Activated naive CD4-positive, alpha-beta T cell treated with anti-CD3 and anti-CD28 coated beads, Interleukin-2, amount 50 U/mL, for 16 hours (primary cell): ENCODE data around the gene DNM3.

Source experiments
- DNase-seq: peaks from one replicate; pipeline ENCODE4 v3.0.0-alpha.2; 2020

DNM3 gene

GRCh38 chr1:172120381-172120780, 279.1 kb downstream of the DNM3 start:
- DNase-seq = no peak

- no peak for DNase-seq
These were observed 279.9 kb downstream of the DNM3 start for GRCh38 chr1:172121081-172121717.

GRCh38 chr1:172122381-172122780, 281.1 kb downstream of the DNM3 start:
- DNase-seq = no peak

DNA sequence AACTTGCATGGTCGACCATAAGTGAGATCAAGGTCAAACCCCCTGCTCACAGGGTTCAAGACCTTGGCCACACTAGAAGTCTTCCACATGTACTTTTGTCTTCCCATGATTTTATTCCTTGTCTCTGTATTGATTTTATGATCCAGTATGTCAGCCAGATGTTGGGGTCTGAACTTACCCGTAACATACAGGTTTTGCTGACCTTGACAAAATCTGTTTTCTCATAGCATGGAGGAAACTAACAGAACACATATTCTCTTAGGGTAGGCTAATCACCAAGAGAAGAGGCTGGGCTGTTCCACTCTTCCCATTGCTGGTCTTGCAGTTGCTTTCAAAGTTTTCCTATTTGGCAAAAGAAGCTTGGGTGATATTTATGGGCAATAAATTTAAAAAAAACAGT, 284.0 kb downstream of the DNM3 start:
- DNase-seq = no peak

GRCh38 chr1:172125812-172126430, 284.6 kb downstream of the DNM3 start:
- DNase-seq = no peak

DNA sequence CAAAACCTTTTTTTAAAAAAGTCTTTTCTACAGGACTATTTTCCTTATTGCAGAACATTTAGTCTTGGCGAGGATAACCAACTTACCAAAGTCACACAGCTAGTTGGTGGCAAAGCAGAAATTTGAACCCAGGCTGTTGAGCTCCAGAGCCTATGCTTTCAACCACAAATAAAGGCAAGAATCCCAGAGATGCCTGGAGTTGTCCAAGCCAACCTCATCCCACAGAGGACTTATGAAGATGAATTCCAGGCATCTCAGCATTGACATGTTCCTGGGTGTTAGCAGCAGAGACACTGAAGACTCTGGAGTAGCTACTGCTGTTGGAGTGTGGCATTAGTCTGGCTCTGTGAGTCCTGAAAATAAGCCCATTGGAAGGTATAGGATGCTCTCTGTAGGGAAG, 291.5 kb downstream of the DNM3 start:
- DNase-seq = no peak

- DNase-seq = no peak
These were observed 292.9 kb downstream of the DNM3 start for GRCh38 chr1:172134087-172134731.

- DNase-seq = peak; percentile 11
These were observed 293.9 kb downstream of the DNM3 start for GRCh38 chr1:172135076-172135672.

- no peak for DNase-seq
These were observed 294.8 kb downstream of the DNM3 start for GRCh38 chr1:172135978-172136610.

GRCh38 chr1:172136925-172137324, 295.6 kb downstream of the DNM3 start:
- no peak for DNase-seq

- DNase-seq = no peak
These were observed 296.6 kb downstream of the DNM3 start for GRCh38 chr1:172137703-172138454.

- DNase-seq = no peak
These were observed 297.3 kb downstream of the DNM3 start for GRCh38 chr1:172138634-172139033.

- DNase-seq = no peak
These were observed 297.9 kb downstream of the DNM3 start for GRCh38 chr1:172139196-172139595.

- no peak for DNase-seq
These were observed 298.8 kb downstream of the DNM3 start for GRCh38 chr1:172140072-172140471.

DNA sequence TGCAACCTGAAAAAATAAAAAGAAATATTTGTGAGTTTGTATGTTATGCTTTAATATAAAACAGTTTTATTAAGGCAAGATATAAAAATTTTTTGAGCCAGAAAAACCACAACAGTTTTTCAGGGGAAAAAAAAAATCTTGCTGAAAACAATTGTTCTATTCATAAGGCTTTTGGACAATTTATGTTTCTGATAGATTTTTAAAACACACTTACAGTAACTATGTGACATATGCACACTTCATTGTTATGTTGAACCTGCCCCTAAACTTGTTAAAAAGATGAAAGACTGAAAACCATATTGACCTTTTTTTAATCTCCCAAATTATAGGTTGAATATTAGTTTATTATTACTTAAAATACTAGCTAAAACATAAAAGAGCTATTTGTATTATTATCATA, 299.3 kb downstream of the DNM3 start:
- no peak for DNase-seq

DNA sequence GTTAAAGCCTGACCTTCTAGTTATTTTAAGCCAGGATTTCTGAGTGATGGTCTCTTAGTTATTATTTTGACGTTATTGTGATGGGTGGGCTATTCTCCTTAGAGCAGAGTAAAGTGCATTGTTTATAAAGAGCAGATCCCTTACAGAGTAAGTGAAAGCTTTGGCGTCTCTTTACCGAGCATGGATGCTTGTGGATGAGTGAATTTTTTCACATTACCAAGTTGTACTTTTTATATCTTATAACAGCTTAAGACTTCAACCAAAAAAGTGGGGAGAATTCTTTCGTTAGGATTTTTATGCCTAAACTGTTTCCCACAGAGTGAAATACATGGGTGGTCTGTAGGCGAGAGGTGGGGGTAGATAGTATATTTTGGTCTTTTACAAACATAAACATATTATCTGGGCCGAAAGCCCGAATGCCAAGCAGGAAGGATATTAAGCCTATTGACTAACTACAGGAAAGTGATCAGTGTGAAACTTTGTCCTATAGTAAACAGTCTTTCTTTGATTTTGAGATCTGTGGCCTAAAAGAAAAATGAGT, 300.1 kb downstream of the DNM3 start:
- DNase-seq = no peak

DNA sequence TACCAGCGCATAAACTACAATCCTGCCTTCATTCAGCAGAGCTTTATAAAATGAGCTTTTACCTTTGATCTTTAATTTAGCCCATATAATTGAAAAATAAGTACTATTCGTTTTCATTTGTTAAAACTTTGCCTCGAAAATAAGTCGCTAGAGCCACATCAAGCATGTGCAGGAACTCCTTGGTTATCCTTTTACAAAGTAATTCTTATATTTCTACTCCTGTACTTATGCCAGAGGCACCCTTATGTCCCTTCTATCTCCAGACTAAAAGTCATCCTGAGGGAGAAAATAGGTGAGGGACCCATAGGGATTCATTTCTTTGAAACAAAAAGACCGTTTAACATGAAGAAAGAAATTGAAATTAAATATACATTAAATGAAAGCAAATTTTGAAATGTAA, 301.0 kb downstream of the DNM3 start:
- DNase-seq = no peak

DNA sequence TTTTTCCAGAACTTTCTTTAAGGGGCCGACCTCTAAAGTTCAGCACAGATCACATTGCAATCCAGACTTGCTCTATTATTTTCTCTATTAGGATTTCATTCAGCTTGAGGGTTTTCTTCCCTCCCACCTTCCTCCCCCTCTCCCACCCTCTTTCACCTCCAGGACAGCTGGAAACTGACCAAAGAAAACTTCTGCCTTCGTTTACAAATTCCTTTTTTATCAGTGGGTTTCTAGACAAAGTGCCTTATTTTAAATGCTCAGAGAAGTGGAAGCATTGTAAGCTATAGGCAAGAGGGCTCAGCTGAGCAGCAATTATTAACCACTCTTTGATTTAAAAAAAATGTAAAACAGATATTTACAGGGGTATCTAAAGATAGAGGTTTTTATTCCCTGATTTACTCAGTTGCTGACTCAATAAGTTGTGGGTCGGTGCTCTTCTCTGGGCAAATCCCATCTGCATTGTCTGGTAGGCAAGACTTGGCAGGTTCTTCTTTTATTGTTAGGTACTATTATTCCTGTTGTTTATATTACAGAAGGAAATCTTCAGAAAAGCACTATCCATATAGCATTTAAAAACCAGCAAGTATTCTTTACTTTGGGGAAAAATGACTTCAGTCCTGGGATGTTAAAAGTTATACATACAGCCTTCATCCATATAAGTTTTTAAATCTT, 302.2 kb downstream of the DNM3 start:
- DNase-seq = no peak

GRCh38 chr1:172144445-172145061, 303.3 kb downstream of the DNM3 start:
- no peak for DNase-seq

DNA sequence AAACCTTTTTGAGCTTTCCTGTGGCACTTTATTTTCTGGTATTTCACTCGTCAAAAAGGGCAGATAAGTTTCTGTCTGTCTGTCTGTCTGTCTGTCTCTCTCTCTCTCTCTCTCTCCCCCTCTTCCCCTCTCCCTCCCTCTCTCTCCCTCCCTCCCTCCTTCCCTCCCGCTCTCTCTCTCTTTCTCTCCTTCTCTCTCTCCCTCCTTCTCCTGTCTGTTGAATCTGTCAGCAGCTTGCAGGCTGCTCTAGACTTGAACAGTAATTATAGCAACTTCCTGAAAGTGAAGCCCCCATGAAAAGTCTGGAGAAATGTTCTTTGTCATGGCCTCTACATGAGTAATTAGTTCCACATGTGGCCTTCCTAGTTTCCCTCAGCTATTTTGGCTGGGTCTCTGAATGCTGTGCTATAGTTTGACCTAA, 303.9 kb downstream of the DNM3 start:
- no peak for DNase-seq

GRCh38 chr1:172145656-172146055, 304.4 kb downstream of the DNM3 start:
- DNase-seq = no peak
